Skeletal muscle tissue (tissue), 4 donors: ENCODE results near the gene YES1. TPM values are rescaled to one million over a fixed set of nuclear protein-coding genes. Genes with fewer than 3 reads are reported as not detected.

Experiments used
- H3K27ac ChIP-seq: one replicate; pipeline ENCODE4 v1.7.0; 2013; ENCODE audit warnings: mild to moderate bottlenecking, low read depth, low read length, inconsistent platforms
- H3K27me3 ChIP-seq, 3 donors: one replicate each; pipeline ENCODE4 v1.7.0; 2013; ENCODE audit warnings: low read length in 3 of 3; ENCODE audit not compliant: control insufficient read depth in 3 of 3, insufficient read depth in 3 of 3
- H3K36me3 ChIP-seq, 3 donors: one replicate each; pipeline ENCODE4 v1.7.0; 2013; ENCODE audit warnings: low read length in 3 of 3; ENCODE audit not compliant: control insufficient read depth in 3 of 3, insufficient read depth in 3 of 3
- H3K4me1 ChIP-seq, 3 donors: one replicate each; pipeline ENCODE4 v1.7.0; 2013; ENCODE audit warnings: low read length in 3 of 3, mild to moderate bottlenecking in 3 of 3; ENCODE audit not compliant: control insufficient read depth in 3 of 3, insufficient read depth in 3 of 3
- H3K4me3 ChIP-seq, 3 donors: one replicate each; pipeline ENCODE4 v1.7.0; 2013; ENCODE audit warnings: low read length in 3 of 3
- H3K9ac ChIP-seq, 3 donors: one replicate each; pipeline ENCODE4 v1.7.0; 2013; ENCODE audit warnings: low read length in 3 of 3, mild to moderate bottlenecking in 3 of 3, moderate library complexity in 2 of 3, low read depth in 1 of 3
- H3K9me3 ChIP-seq, 3 donors: one replicate each; pipeline ENCODE4 v1.7.0; 2013; ENCODE audit warnings: low read length in 3 of 3; ENCODE audit not compliant: control insufficient read depth in 3 of 3
- total RNA-seq: library from RNA; depleted of rRNA; stranded (reverse); fragments of >200 nt; gene quantifications from one replicate; pipeline ENCODE4 v1.2.3, GENCODE V29; 2014
- donor health status: Osteomylitis.

The YES1 gene
- 40.7 TPM for total RNA-seq

GRCh38 chr18:811892-812375 lies at the start of gene YES1:
Gene YES1 (minus strand): TSS chr18:812242. CDS start chr18:756827, 55,415 bp downstream.
- no peaks in the 10 kb centered on the region for H3K36me3 ChIP-seq
- peak within 1 kb of the TSS; percentile 91 to 96 (median 96) for H3K9ac ChIP-seq
- no peaks in the 10 kb centered on the region for H3K27me3 ChIP-seq
- H3K4me3 ChIP-seq: peak within 1 kb of the TSS; percentile 75 to 87 (median 85)
- H3K27ac ChIP-seq: peak within 1 kb of the TSS; percentile 90
- peaks cover 13 to 31% (median 17%) of the 10 kb centered on the region in 3 donors for H3K4me1 ChIP-seq
- no peaks in the 10 kb centered on the region for H3K9me3 ChIP-seq

- no peaks in the 10 kb centered on the region for H3K4me1 ChIP-seq
- no peak overlapping the region for H3K27ac ChIP-seq
- no peaks in the 10 kb centered on the region for H3K36me3 ChIP-seq
- no peaks in the 10 kb centered on the region for H3K27me3 ChIP-seq
- no peak overlapping the region for H3K9ac ChIP-seq
- H3K4me3 ChIP-seq: no peak overlapping the region
- H3K9me3 ChIP-seq: no peaks in the 10 kb centered on the region
Measured at GRCh38 chr18:857986-858385, 45.9 kb upstream of the YES1 start.

GRCh38 chr18:853471-853870 lies 41.4 kb upstream of the YES1 start:
- no peak overlapping the region for H3K27ac ChIP-seq
- H3K4me3 ChIP-seq: no peak overlapping the region
- no peak overlapping the region for H3K9ac ChIP-seq
- no peaks in the 10 kb centered on the region for H3K27me3 ChIP-seq
- no peaks in the 10 kb centered on the region for H3K9me3 ChIP-seq
- no peaks in the 10 kb centered on the region for H3K4me1 ChIP-seq
- no peaks in the 10 kb centered on the region for H3K36me3 ChIP-seq

GRCh38 chr18:850960-851359 lies 38.9 kb upstream of the YES1 start:
- H3K4me3 ChIP-seq: no peak overlapping the region

GRCh38 chr18:849021-849420 lies 37.0 kb upstream of the YES1 start:
- Histone ChIP-seq H3K27me3 (no peaks in the 10 kb centered on the region), H3K9me3 (no peaks in the 10 kb centered on the region), H3K4me1 (no peaks in the 10 kb centered on the region), H3K4me3 (no peak overlapping the region), H3K27ac (no peak overlapping the region), H3K9ac (no peak overlapping the region), H3K36me3 (no peaks in the 10 kb centered on the region)

More at GRCh38 chr18:850960-851359, 38.9 kb upstream of the YES1 start:
- Histone ChIP-seq H3K4me1 (no peaks in the 10 kb centered on the region), H3K9me3 (no peaks in the 10 kb centered on the region), H3K36me3 (no peaks in the 10 kb centered on the region), H3K27me3 (no peaks in the 10 kb centered on the region), H3K9ac (no peak overlapping the region), H3K27ac (no peak overlapping the region)

- Histone ChIP-seq H3K4me3 (no peak overlapping the region), H3K36me3 (no peaks in the 10 kb centered on the region), H3K27ac (no peak overlapping the region), H3K9me3 (no peaks in the 10 kb centered on the region), H3K4me1 (no peaks in the 10 kb centered on the region), H3K9ac (no peak overlapping the region), H3K27me3 (no peaks in the 10 kb centered on the region)
Measured at GRCh38 chr18:848062-848861, 36.2 kb upstream of the YES1 start.

GRCh38 chr18:845152-845819 lies 33.2 kb upstream of the YES1 start:
- Histone ChIP-seq H3K27ac (no peak overlapping the region), H3K36me3 (no peaks in the 10 kb centered on the region), H3K27me3 (no peaks in the 10 kb centered on the region), H3K4me1 (no peaks in the 10 kb centered on the region), H3K9me3 (no peaks in the 10 kb centered on the region), H3K4me3 (no peak overlapping the region), H3K9ac (no peak overlapping the region)

- Histone ChIP-seq H3K4me1 (peaks cover 0 to 3% (median 0%) of the 10 kb centered on the region in 3 donors), H3K27me3 (no peaks in the 10 kb centered on the region), H3K9ac (no peak overlapping the region), H3K27ac (no peak overlapping the region), H3K9me3 (no peaks in the 10 kb centered on the region), H3K4me3 (no peak overlapping the region), H3K36me3 (no peaks in the 10 kb centered on the region)
Measured at GRCh38 chr18:841647-842370, 29.8 kb upstream of the YES1 start.

- no peak overlapping the region for H3K4me3 ChIP-seq
- no peaks in the 10 kb centered on the region for H3K9me3 ChIP-seq
Measured at GRCh38 chr18:840516-840915, 28.5 kb upstream of the YES1 start.

More at GRCh38 chr18:840516-840915, 28.5 kb upstream of the YES1 start:
- Histone ChIP-seq H3K27me3 (no peaks in the 10 kb centered on the region), H3K9ac (no peak overlapping the region), H3K27ac (no peak overlapping the region), H3K4me1 (peaks cover 0 to 3% (median 0%) of the 10 kb centered on the region in 3 donors), H3K36me3 (no peaks in the 10 kb centered on the region)
